Stomach smooth muscle (tissue), 2 donors: ENCODE data around the gene RABL6.
"Not testable (repeated sequence)": the region's sequence is repeated elsewhere in the genome, so short reads cannot be mapped to it uniquely, and the experiment has no call there.

Experiments used
- H3K27ac ChIP-seq: one replicate; pipeline ENCODE4 v1.7.0; 2013; ENCODE audit warnings: mild to moderate bottlenecking, low read length, inconsistent platforms
- H3K27me3 ChIP-seq, 2 donors: one replicate each; pipeline ENCODE4 v1.7.0; 2013; ENCODE audit warnings: low read length in 2 of 2; ENCODE audit not compliant: insufficient read depth in 2 of 2, control insufficient read depth in 1 of 2
- H3K36me3 ChIP-seq, 2 donors: one replicate each; pipeline ENCODE4 v1.7.0; 2013; ENCODE audit warnings: low read length in 2 of 2; ENCODE audit not compliant: control insufficient read depth in 2 of 2, insufficient read depth in 2 of 2
- H3K4me1 ChIP-seq: one replicate; pipeline ENCODE4 v1.7.0; 2013; ENCODE audit warnings: low read length; ENCODE audit not compliant: control insufficient read depth, insufficient read depth
- H3K4me3 ChIP-seq, 2 donors: one replicate each; pipeline ENCODE4 v1.7.0; 2013; ENCODE audit warnings: low read length in 2 of 2
- H3K9ac ChIP-seq, 2 donors: one replicate each; pipeline ENCODE4 v1.7.0; 2013; ENCODE audit warnings: low read length in 2 of 2, mild to moderate bottlenecking in 1 of 2
- H3K9me3 ChIP-seq, 2 donors: one replicate each; pipeline ENCODE4 v1.7.0; 2013; ENCODE audit warnings: low read length in 2 of 2; ENCODE audit not compliant: control insufficient read depth in 2 of 2
- donor health status: healthy.
- donor health status: Pancreatic carcinoma.

RABL6 gene

DNA sequence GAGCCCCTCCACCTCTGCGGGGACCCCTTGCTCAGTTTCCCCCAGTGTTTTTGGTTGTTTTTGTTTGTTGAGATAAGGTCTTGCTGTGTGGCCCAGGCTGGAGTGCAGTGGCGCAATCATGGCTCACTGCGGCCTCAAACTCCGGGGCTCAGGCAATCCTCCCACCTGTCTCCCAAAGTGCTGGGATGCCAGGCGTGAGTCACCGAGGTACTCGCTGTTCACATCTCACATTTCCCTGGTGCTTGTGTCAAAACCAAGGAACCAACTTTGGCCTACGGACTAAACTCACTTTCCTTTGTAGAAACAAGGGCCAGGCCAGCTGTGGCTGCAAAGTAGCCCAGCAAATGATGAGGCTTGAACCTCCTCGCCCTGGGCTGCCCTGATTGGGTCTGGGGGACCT, 24.8 kb downstream of the RABL6 start:
- Histone ChIP-seq H3K4me1 (no peaks in the 10 kb centered on the region), H3K27ac (no peak overlapping the region), H3K4me3 (no peak overlapping the region), H3K9me3 (no peaks in the 10 kb centered on the region), H3K36me3 (peaks cover 22 to 35% of the 10 kb centered on the region in 2 donors), H3K27me3 (no peaks in the 10 kb centered on the region), H3K9ac (no peak overlapping the region)

DNA sequence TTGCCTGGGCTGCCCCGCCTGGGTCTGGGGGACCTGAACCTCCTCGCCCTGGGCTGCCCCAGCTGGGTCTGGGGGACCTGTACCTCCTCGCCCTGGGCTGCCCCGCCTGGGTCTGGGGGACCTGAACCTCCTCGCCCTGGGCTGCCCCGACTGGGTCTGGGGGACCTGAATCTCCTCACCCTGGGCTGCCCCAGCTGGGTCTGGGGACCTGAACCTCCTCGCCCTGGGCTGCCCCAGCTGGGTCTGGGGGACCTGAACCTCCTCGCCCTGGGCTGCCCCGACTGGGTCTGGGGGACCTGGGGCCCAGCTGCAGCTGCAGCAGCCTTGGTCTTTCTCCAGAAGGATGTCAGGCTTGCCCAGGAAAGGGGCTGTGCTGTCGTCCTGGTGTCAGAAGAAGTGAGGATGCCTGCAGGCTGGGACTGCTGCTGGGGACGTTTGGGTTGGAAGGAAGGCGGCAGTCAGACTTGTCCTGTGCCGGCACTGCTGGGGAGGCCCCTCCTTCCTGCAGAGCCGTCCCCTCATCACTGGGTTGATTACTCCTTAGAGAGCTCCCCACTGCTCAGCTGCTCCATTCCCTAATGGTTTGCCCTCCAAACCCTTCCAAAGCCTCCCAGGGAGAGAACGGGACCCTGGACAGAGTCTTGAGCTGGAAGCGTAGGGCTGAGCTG, 25.8 kb downstream of the RABL6 start:
- H3K27me3 ChIP-seq, H3K9me3 ChIP-seq, H3K4me1 ChIP-seq, H3K9ac ChIP-seq, H3K27ac ChIP-seq, H3K4me3 ChIP-seq: not testable (repeated sequence)
- H3K36me3 ChIP-seq = peaks cover 22 to 35% of the 10 kb centered on the region in 2 donors

DNA sequence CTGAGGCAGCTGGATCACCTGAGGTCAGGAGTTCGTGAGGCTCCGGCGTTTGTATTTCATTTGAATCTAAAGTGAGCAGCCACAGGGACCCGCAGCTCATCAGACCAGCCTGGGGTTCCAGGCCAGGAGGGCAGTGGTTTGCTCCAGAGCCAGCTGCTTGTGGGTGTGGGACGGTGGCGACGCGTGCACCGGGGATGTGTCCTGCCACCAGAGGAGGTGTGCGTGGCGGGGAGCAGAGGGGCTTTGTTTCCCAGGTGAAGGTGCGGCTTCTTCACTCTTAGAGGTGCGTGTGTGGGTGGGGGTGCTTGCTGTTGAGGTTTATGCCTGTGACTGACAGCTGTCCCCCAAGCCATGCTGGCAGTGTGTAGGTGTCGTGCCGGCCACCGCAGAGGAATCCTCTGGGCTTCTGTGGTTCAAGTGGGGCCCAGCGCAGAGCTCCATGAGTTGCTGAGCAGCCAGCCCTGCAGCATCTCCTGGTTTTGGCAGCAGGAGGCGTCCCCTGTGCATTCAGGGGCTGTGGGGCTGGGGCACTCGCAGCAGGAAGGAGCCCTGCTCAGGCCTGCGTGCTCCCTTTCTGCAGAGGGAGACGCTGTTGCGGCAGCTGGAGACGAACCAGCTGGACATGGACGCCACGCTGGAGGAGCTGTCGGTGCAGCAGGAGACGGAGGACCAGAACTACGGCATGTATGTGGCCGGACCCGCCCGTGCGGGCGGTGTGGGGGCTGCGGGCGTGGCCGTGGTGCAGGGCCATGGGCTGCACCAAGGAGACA, 27.6 kb downstream of the RABL6 start:
- no peaks in the 10 kb centered on the region for H3K9me3 ChIP-seq
- H3K36me3 ChIP-seq = peaks cover 10 to 22% of the 10 kb centered on the region in 2 donors
- H3K4me1 ChIP-seq = no peaks in the 10 kb centered on the region
- no peaks in the 10 kb centered on the region for H3K27me3 ChIP-seq
- H3K4me3 ChIP-seq = no peak overlapping the region
- H3K27ac ChIP-seq = no peak overlapping the region
- H3K9ac ChIP-seq = no peak overlapping the region

DNA sequence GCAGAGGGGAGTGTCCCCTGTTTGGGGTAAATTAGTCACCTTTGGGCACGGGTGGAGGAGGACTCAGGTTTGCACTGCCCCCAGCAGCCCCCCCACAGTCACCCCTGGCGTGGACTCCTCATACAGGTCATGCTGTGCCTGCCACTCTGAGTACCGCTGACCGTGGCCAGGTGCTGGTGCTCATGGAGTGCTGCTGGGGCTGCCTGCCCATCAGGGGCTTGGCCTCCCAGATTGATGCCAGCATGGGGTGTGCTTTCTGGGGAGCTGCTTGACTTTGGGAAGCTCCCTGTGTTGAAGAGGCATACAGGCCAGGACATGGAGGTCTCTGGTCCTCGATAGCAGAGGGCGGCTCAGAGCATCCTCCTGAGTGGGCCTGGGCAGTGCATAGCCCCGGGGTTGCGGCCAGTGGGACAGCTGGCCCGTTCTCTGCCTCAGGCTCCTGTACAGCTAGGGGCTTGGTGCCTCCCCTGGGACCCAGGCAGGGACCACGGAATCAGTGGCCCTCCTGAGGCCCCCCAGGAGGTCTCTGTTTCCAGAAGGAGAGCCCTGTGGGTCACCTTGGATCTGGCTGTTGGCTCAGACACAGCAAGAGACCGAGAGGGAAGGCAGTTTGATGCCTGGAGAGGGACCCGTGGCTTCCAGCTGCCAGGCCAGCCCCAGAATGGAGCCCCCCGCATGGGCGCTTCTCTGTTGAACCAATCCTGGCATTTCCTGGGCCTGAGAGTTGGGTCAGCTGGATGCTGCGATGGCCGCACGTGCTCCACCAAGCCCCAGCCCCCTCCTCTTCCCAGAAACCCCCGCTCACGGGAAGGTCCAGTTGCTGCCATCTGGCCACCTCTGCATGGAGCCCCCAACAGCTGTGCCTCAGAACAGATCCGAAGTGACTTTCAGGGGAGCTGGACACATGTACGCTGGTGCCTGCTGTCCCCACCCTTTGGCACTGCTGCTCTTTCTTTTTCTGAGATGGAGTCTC, 28.5 kb downstream of the RABL6 start:
- Histone ChIP-seq H3K4me3 (no peak overlapping the region), H3K27ac (no peak overlapping the region), H3K27me3 (no peaks in the 10 kb centered on the region), H3K36me3 (peaks cover 4 to 15% of the 10 kb centered on the region in 2 donors), H3K9ac (no peak overlapping the region), H3K9me3 (no peaks in the 10 kb centered on the region), H3K4me1 (peaks cover 5% of the 10 kb centered on the region)

DNA sequence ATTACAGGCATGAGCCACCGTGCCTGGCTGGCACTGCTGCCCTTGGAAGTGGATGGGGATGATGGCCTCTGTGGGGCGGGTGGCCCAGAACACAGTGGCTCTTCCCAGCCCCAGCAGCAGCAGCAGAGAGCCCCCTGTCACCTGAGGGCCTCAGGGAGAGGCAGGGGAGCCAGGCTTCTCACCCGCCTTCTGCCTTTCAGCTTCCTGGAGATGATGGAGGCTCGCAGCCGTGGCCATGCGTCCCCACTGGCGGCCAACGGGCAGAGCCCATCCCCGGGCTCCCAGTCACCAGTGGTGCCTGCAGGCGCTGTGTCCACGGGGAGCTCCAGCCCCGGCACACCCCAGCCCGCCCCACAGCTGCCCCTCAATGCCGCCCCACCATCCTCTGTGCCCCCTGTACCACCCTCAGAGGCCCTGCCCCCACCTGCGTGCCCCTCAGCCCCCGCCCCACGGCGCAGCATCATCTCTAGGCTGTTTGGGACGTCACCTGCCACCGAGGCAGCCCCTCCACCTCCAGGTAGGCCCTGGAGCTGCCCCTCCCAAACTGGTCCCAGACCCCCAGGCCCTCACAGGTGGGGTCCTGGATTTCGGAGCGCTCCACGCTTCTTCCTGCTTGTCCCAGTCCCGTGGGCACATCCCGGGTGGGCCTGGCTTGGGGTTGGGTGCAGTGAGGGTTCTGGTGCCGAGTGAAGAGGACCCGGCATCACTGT, 29.6 kb downstream of the RABL6 start:
- Histone ChIP-seq H3K36me3 (peaks cover 2 to 7% of the 10 kb centered on the region in 2 donors), H3K9ac (no peak overlapping the region), H3K4me3 (no peak overlapping the region), H3K9me3 (no peaks in the 10 kb centered on the region), H3K4me1 (peaks cover 15% of the 10 kb centered on the region), H3K27me3 (no peaks in the 10 kb centered on the region), H3K27ac (no peak overlapping the region)

DNA sequence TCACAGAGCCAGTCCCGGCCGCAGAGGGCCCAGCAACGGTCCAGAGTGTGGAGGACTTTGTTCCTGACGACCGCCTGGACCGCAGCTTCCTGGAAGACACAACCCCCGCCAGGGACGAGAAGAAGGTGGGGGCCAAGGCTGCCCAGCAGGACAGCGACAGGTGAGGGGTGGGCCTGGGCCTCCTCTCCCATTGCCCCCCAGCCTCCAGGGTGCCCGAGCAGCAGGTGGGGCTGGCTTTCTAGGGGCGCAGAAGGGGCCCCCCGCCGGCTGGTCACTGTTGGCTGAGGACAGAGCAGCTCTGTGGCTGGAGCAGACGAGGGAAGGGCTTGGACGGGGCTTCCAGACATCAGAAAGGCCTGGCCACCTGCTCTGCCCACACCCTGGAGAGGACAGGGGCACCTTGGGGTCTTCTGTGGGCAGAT, 30.1 kb downstream of the RABL6 start:
- H3K9me3 ChIP-seq, H3K9ac ChIP-seq, H3K36me3 ChIP-seq, H3K4me3 ChIP-seq, H3K27me3 ChIP-seq, H3K27ac ChIP-seq: not testable (repeated sequence)
- H3K4me1 ChIP-seq = peaks cover 20% of the 10 kb centered on the region

DNA sequence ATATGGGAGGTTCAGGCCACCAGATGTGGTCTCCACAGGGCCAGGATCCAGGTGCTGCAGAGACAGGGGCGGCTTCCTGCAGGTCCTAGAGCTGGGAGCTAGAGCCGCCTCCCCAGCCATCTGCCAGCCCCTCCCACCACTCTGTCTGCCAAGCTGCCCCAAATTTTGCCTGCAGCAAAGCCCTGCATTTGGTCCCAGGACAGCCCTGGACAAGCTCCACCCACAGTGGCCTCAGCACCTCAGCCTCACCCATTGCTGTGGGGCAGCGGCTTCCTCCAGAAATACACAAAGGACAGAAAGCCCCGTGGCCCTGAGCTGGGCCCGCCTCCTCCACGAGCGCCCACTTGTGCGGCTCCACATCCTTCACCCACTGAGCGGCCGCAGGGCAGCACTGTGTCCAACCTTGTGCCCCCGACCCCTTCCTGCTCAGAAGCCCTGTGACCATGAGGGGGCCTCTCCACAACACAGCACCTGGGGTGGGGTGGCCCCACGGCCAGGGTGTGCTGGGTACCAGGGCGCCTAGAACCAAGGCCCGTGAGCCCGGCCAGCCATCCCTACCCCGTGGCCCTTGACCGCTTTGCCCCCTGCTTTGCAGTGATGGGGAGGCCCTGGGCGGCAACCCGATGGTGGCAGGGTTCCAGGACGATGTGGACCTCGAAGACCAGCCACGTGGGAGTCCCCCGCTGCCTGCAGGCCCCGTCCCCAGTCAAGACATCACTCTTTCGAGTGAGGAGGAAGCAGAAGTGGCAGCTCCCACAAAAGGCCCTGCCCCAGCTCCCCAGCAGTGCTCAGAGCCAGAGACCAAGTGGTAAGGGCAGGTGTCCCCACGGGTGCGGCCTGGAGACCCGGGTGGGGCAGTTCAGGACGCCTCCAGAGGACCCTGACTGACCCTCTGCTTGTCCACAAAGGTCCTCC, 30.8 kb downstream of the RABL6 start:
- peaks cover 2 to 3% of the 10 kb centered on the region in 2 donors for H3K27me3 ChIP-seq
- H3K4me3 ChIP-seq = no peak overlapping the region
- peaks cover 0 to 6% of the 10 kb centered on the region in 2 donors for H3K36me3 ChIP-seq

DNA sequence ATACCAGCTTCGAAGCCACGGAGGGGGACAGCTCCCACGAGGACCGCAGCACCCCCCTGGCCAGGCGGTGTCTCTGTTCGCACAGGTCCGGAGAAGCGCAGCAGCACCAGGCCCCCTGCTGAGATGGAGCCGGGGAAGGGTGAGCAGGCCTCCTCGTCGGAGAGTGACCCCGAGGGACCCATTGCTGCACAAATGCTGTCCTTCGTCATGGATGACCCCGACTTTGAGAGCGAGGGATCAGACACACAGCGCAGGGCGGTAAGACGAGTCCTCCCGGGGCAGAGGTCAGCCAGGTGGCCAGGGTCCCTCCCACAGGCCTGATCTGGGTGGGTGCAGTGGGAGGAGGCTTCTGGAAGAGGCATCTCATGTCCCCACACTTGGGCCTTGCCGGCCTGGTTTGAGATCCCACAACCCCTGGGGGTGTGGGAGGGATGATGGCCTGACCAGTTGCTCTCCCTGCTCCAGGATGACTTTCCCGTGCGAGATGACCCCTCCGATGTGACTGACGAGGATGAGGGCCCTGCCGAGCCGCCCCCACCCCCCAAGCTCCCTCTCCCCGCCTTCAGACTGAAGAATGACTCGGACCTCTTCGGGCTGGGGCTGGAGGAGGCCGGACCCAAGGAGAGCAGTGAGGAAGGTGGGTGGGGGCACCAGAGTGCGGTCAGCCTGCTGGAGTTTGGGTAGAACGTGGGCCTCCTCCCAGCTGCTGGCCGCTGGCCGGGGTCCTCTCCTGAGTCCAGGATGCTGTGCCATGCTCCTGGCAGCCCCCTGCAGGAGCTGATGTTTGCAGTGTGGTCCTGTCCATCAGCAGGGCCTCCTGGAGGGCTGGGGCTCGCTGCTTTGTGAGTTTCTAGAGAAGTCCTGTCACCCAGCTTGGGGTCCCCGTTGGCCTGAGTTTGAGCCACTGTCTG, 31.7 kb downstream of the RABL6 start:
- H3K4me3 ChIP-seq = no peak overlapping the region
- no peak overlapping the region for H3K27ac ChIP-seq
- H3K9ac ChIP-seq = no peak overlapping the region
- H3K27me3 ChIP-seq = peaks cover 3 to 8% of the 10 kb centered on the region in 2 donors
- H3K9me3 ChIP-seq = no peaks in the 10 kb centered on the region
- H3K36me3 ChIP-seq = peaks cover 0 to 6% of the 10 kb centered on the region in 2 donors
- H3K4me1 ChIP-seq = peaks cover 32% of the 10 kb centered on the region

More for the DNA sequence above, 30.8 kb downstream of the RABL6 start:
- H3K9me3 ChIP-seq = no peaks in the 10 kb centered on the region
- H3K4me1 ChIP-seq = peaks cover 23% of the 10 kb centered on the region
- H3K9ac ChIP-seq = no peak overlapping the region
- H3K27ac ChIP-seq = no peak overlapping the region
